ENCODE measurements around the gene TNNT3. TPM values are rescaled to one million over a fixed set of nuclear protein-coding genes. Genes with fewer than 3 reads are reported as not detected.
A peak's percentile ranks its signal among the peaks of the same experiment; 100 is the strongest.

The TNNT3 gene
- total RNA-seq, 3 donors from 2014 or later, result 3.5 to 8.2 (median 3.6) TPM

- peak overlapping the region; percentile 4 to 32 for H3K27ac ChIP-seq
- peaks cover 0 to 6% of the 10 kb centered on the region in 2 donors for H3K4me1 ChIP-seq
- no peaks in the 10 kb centered on the region for H3K27me3 ChIP-seq
- peak in 1 of 2 donors; percentile 38 for DNase-seq (ENCODE audit: low spot score in 2 of 2)
- peak overlapping the region in 2 of 3 donors; percentile 11 to 40 for H3K4me3 ChIP-seq
- intact Hi-C loops (cut with DNase I; ENCODE audit: low total_unique reads), result loop anchor here (10.0 kb wide), 1 partner anchor 49 kb away; the partner anchor contains the start of gene PRR33
- no peaks in the 10 kb centered on the region for H3K36me3 ChIP-seq
- H3K9me3 ChIP-seq, result no peaks in the 10 kb centered on the region
- TF ChIP-seq CTCF (IDR thresholded peaks at IDR 0.05), result no peak
- no peak for TF ChIP-seq POLR2A (IDR thresholded peaks at IDR 0.05)
- TF ChIP-seq POLR2AphosphoS5 (IDR thresholded peaks at IDR 0.05), result no peak
Measured at GRCh38 chr11:1943977-1944376, 24.5 kb downstream of the TNNT3 start.

- H3K36me3 ChIP-seq, result no peaks in the 10 kb centered on the region
- TF ChIP-seq CTCF (IDR thresholded peaks at IDR 0.05), result no peak
- no peak for TF ChIP-seq POLR2AphosphoS5 (IDR thresholded peaks at IDR 0.05)
- TF ChIP-seq POLR2A (IDR thresholded peaks at IDR 0.05), result no peak
- no peaks in the 10 kb centered on the region for H3K9me3 ChIP-seq
- no peaks in the 10 kb centered on the region for H3K27me3 ChIP-seq
- H3K27ac ChIP-seq, result no peak within 1 kb of the TSS
- DNase-seq (ENCODE audit: low spot score in 2 of 2), result no peak
- no peak within 1 kb of the TSS for H3K4me3 ChIP-seq
- intact Hi-C loops (cut with DNase I; ENCODE audit: low total_unique reads), result loop anchor here (10.0 kb wide), 1 partner anchor 52 kb away; the partner anchor contains the start of gene PRR33
- H3K4me1 ChIP-seq, result peaks cover 0 to 6% of the 10 kb centered on the region in 2 donors
Measured at GRCh38 chr11:1946812-1947484, 27.4 kb downstream of the TNNT3 start, which contains the start of gene MRPL23. TSS of gene MRPL23 (plus strand) at chr11:1947332. CDS start at chr11:1947363, 31 bp downstream.

- no peak for TF ChIP-seq POLR2AphosphoS5 (IDR thresholded peaks at IDR 0.05)
- no peak for TF ChIP-seq POLR2A (IDR thresholded peaks at IDR 0.05)
- no peak for TF ChIP-seq CTCF (IDR thresholded peaks at IDR 0.05)
- DNase-seq (ENCODE audit: low spot score in 2 of 2), result no peak
- intact Hi-C loops (cut with DNase I; ENCODE audit: low total_unique reads), result loop anchor here (10.0 kb wide), 1 partner anchor 53 kb away; the partner anchor contains the start of gene PRR33
- peaks cover 0 to 6% of the 10 kb centered on the region in 2 donors for H3K4me1 ChIP-seq
- H3K9me3 ChIP-seq, result no peaks in the 10 kb centered on the region
- no peaks in the 10 kb centered on the region for H3K27me3 ChIP-seq
- H3K36me3 ChIP-seq, result no peaks in the 10 kb centered on the region
- H3K27ac ChIP-seq, result no peak overlapping the region
- no peak overlapping the region for H3K4me3 ChIP-seq
Measured at GRCh38 chr11:1947592-1948237, 28.2 kb downstream of the TNNT3 start.

- Histone ChIP-seq H3K27ac (no peak overlapping the region), H3K27me3 (no peaks in the 10 kb centered on the region), H3K4me1 (peaks cover 0 to 6% of the 10 kb centered on the region in 2 donors), H3K36me3 (no peaks in the 10 kb centered on the region), H3K4me3 (no peak overlapping the region), H3K9me3 (no peaks in the 10 kb centered on the region)
- TF ChIP-seq POLR2AphosphoS5 (IDR thresholded peaks at IDR 0.05) (no peak), POLR2A (IDR thresholded peaks at IDR 0.05) (no peak), CTCF (IDR thresholded peaks at IDR 0.05) (no peak)
- DNase-seq (ENCODE audit: low spot score in 2 of 2), result peak in 1 of 2 donors; percentile 51
- intact Hi-C loops (cut with DNase I; ENCODE audit: low total_unique reads), result loop anchor here (10.0 kb wide), 1 partner anchor 54 kb away; the partner anchor contains the start of gene PRR33
Measured at GRCh38 chr11:1948389-1948788, 28.9 kb downstream of the TNNT3 start.

- Histone ChIP-seq H3K27me3 (no peaks in the 10 kb centered on the region), H3K36me3 (no peaks in the 10 kb centered on the region), H3K4me3 (no peak overlapping the region), H3K27ac (no peak overlapping the region), H3K9me3 (no peaks in the 10 kb centered on the region), H3K4me1 (no peaks in the 10 kb centered on the region)
- TF ChIP-seq CTCF (IDR thresholded peaks at IDR 0.05) (no peak), POLR2A (IDR thresholded peaks at IDR 0.05) (no peak), POLR2AphosphoS5 (IDR thresholded peaks at IDR 0.05) (no peak)
- no peak for DNase-seq (ENCODE audit: low spot score in 2 of 2)
- intact Hi-C loops (cut with DNase I; ENCODE audit: low total_unique reads), result loop anchor here (10.0 kb wide), 1 partner anchor 55 kb away; the partner anchor contains the start of gene PRR33
Measured at GRCh38 chr11:1949302-1949701, 29.8 kb downstream of the TNNT3 start.
